Neutrophil (primary cell): Measurements from ENCODE around the gene TMSB4X.

ENCODE experiments used
- H3K27ac ChIP-seq: fragments of 200-600 bp; sonication (generic); 2 replicates; pipeline ENCODE4 v1.5.1; 2016; ENCODE audit warnings: mild to moderate bottlenecking, moderate library complexity
- H3K27me3 ChIP-seq: fragments of 200-600 bp; sonication (generic); 2 replicates; pipeline ENCODE4 v1.6.0; 2016; ENCODE audit warnings: mild to moderate bottlenecking
- H3K36me3 ChIP-seq: fragments of 200-600 bp; sonication (generic); 2 replicates; pipeline ENCODE4 v1.5.1; 2017
- H3K4me1 ChIP-seq, 2 experiments: fragments of 200-600 bp in 1 of 2; sonication (generic) in 1 of 2; 1 replicate in 1 of 2; 2 replicates in 1 of 2; pipeline versions ENCODE4 v1.5.1 to v1.6.1; 2013 to 2016; ENCODE audit warnings: low read depth in 1 of 2, low read length in 1 of 2, mild to moderate bottlenecking in 1 of 2, moderate library complexity in 1 of 2; ENCODE audit not compliant: control insufficient read depth in 1 of 2, insufficient read depth in 1 of 2
- H3K4me3 ChIP-seq, 2 experiments: fragments of 200-600 bp in 1 of 2; sonication (generic) in 1 of 2; 1 replicate in 1 of 2; 2 replicates in 1 of 2; pipeline ENCODE4 v1.5.1; 2013 to 2016; ENCODE audit warnings: low read depth in 1 of 2, low read length in 1 of 2, mild to moderate bottlenecking in 1 of 2, moderate library complexity in 1 of 2
- H3K9me3 ChIP-seq: fragments of 200-600 bp; sonication (generic); 2 replicates; pipeline ENCODE4 v1.5.1; 2016
- CTCF ChIP-seq: fragments of 200-600 bp; sonication (generic); IDR thresholded peaks from 2 replicates; pipeline ENCODE4 v1.5.1; 2016; ENCODE audit warnings: antibody characterized with exemption

Gene TMSB4X

GRCh38 chrX:13009844-13010243 is 34.9 kb downstream of the TMSB4X start:
- H3K4me1 ChIP-seq, result peaks cover 38 to 41% of the 10 kb centered on the region in 2 experiments
- H3K27ac ChIP-seq, result no peak overlapping the region
- H3K27me3 ChIP-seq, result no peaks in the 10 kb centered on the region
- H3K4me3 ChIP-seq, result no peak overlapping the region
- no peaks in the 10 kb centered on the region for H3K36me3 ChIP-seq
- TF ChIP-seq CTCF, result no peak
- H3K9me3 ChIP-seq, result no peaks in the 10 kb centered on the region

GRCh38 chrX:13010546-13010945 is 35.6 kb downstream of the TMSB4X start:
- Histone ChIP-seq H3K27ac (no peak overlapping the region), H3K27me3 (no peaks in the 10 kb centered on the region), H3K4me3 (no peak overlapping the region), H3K4me1 (peaks cover 45 to 48% of the 10 kb centered on the region in 2 experiments), H3K36me3 (no peaks in the 10 kb centered on the region), H3K9me3 (no peaks in the 10 kb centered on the region)
- TF ChIP-seq CTCF, result no peak

- Histone ChIP-seq H3K4me1 (peaks cover 55 to 65% of the 10 kb centered on the region in 2 experiments), H3K27ac (peak overlapping the region; percentile 93), H3K36me3 (no peaks in the 10 kb centered on the region), H3K4me3 (peak overlapping the region; percentile 35 to 43), H3K9me3 (no peaks in the 10 kb centered on the region), H3K27me3 (no peaks in the 10 kb centered on the region)
- no peak for TF ChIP-seq CTCF
Observed at GRCh38 chrX:13013363-13014110, 38.6 kb downstream of the TMSB4X start.

- H3K27ac ChIP-seq, result peak overlapping the region; percentile 93
Observed at GRCh38 chrX:13014111-13015096, 39.5 kb downstream of the TMSB4X start.

More at GRCh38 chrX:13014111-13015096, 39.5 kb downstream of the TMSB4X start:
- H3K9me3 ChIP-seq, result no peaks in the 10 kb centered on the region
- no peak for TF ChIP-seq CTCF
- H3K36me3 ChIP-seq, result no peaks in the 10 kb centered on the region
- H3K4me3 ChIP-seq, result peak overlapping the region in 1 of 2 experiments; percentile 43
- no peaks in the 10 kb centered on the region for H3K27me3 ChIP-seq
- H3K4me1 ChIP-seq, result peaks cover 61 to 68% of the 10 kb centered on the region in 2 experiments
